PC-9 (cell line): ENCODE results near the gene PLCL2. TPM values are rescaled to one million over a fixed set of nuclear protein-coding genes. Genes with fewer than 3 reads are reported as not detected.

ENCODE experiments used
- BruUV-seq: library from RNA; stranded (reverse); fragments of 400-500 nt; replicated peaks from 2 replicates; lab custom pipeline; 2021; lab: Mats Ljungman, UMichigan
- CTCF ChIA-PET: fragments of 300-600 bp; sonication (Branson Sonifier 250); formaldehyde crosslinking; loops from one replicate; lab custom pipeline; 2022; ENCODE audit warnings: antibody characterized with exemption; lab: Charles Lee
- POLR2A ChIA-PET: fragments of 300-600 bp; sonication (Branson Sonifier 250); formaldehyde crosslinking; loops from one replicate; lab custom pipeline; 2022; ENCODE audit warnings: antibody characterized with exemption; ENCODE audit not compliant: unreplicated experiment; lab: Charles Lee
- DNase-seq, 2 experiments: peaks; one replicate each; pipeline versions ENCODE4 v3.0.0 to v3.0.0-alpha.2; 2015 to 2022; ENCODE audit warnings: mixed read lengths in 1 of 2
- H2AFZ ChIP-seq: fragments of 200-600 bp; sonication (generic); 2 replicates; pipeline ENCODE4 v1.8.1; 2017; ENCODE audit warnings: antibody characterized with exemption
- H3F3A ChIP-seq: fragments of 200-600 bp; sonication (generic); 2 replicates; pipeline ENCODE4 v1.8.1; 2017; ENCODE audit warnings: antibody characterized with exemption, mild to moderate bottlenecking, low read depth; ENCODE audit not compliant: insufficient read depth
- H3K27ac ChIP-seq: fragments of 200-600 bp; sonication (generic); 2 replicates; pipeline ENCODE4 v1.6.1; 2016; ENCODE audit warnings: mixed run types
- H3K27me3 ChIP-seq: fragments of 200-600 bp; sonication (generic); 2 replicates; pipeline ENCODE4 v1.6.1; 2016; ENCODE audit warnings: low read depth, mixed run types; ENCODE audit not compliant: insufficient read depth
- H3K36me3 ChIP-seq: fragments of 200-600 bp; sonication (generic); 2 replicates; pipeline ENCODE4 v1.6.1; 2016; ENCODE audit warnings: low read depth, mixed run types
- H3K4me1 ChIP-seq: fragments of 200-600 bp; sonication (generic); replicated peaks from 2 replicates; pipeline ENCODE4 v1.6.1; 2016; ENCODE audit warnings: mixed run types; ENCODE audit not compliant: insufficient read depth
- H3K4me2 ChIP-seq: fragments of 200-600 bp; sonication (generic); 2 replicates; pipeline ENCODE4 v1.6.1; 2017; ENCODE audit warnings: mixed run types
- H3K4me3 ChIP-seq: fragments of 200-600 bp; sonication (generic); 2 replicates; pipeline ENCODE4 v1.6.1; 2016; ENCODE audit warnings: mixed run types
- H3K79me2 ChIP-seq: fragments of 200-600 bp; sonication (generic); 2 replicates; pipeline ENCODE4 v1.6.1; 2017; ENCODE audit warnings: low read depth, mixed run types
- H3K9me2 ChIP-seq: fragments of 200-600 bp; sonication (generic); 2 replicates; pipeline ENCODE4 v1.8.1; 2017; ENCODE audit warnings: mild to moderate bottlenecking; ENCODE audit not compliant: insufficient read depth
- H3K9me3 ChIP-seq: fragments of 200-600 bp; sonication (generic); 2 replicates; pipeline ENCODE4 v1.8.1; 2016; ENCODE audit warnings: low read depth; ENCODE audit not compliant: insufficient read depth
- H4K20me1 ChIP-seq: fragments of 200-600 bp; sonication (generic); 2 replicates; pipeline ENCODE4 v1.8.1; 2017; ENCODE audit not compliant: insufficient read depth
- EZH2 ChIP-seq: fragments of 200-600 bp; sonication (generic); IDR thresholded peaks from 2 replicates; pipeline ENCODE4 v1.8.0; 2017; ENCODE audit warnings: antibody characterized with exemption, low read depth
- intact Hi-C: fragments of 100-400 bp; cut with micrococcal nuclease; formaldehyde crosslinking; loops from one replicate; pipeline ENCODE4 v1.10.0; 2022; ENCODE audit not compliant: unreplicated experiment
- total RNA-seq: library from RNA; stranded (reverse); gene quantifications from 2 replicates; pipeline ENCODE4 v1.2.3, GENCODE V29; 2021
- TF ChIP-seq, protein P1 (sequence below): fragments of 200-600 bp; sonication (generic); conservative IDR thresholded peaks from 2 replicates; pipeline ENCODE4 v1.6.1; 2017; ENCODE audit warnings: mixed run types, antibody characterized with exemption, mild to moderate bottlenecking, moderate library complexity

The PLCL2 gene
- total RNA-seq, 1 experiment from 2014 or later, result 4.6 TPM

DNA sequence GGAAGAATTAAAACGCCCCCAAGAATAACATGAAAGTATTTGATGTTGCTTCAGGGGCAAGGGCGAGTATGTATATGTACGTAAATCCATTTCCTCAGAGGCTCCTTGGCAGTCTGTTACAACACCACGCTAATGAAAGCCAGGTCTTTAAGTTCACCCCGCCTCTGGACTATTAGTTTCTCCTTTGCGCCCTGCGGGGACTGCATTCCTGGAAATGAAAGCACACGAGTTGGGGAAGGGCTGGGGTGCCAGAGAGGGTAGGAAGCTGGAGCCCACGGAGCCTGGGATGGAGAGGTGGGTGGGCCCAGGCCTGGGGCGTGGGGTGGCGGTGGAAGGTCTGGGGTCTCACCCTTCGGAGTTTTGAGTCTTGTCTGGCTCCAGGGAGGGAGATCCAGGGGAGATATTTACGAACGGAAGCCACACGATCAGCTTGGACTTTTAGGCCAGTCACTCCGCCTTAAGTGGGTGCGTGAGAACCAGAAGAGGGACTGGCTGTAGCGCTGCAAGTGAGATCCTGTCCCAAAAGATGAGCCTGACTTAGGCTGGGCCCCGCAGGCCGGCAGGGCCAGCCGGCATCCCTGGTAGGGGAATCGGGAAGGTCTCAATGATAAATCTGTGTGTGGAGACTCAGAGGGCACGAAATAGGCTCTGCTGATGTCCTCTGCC is 1.6 kb upstream of the PLCL2 start:
- Histone ChIP-seq H3K4me3 (no peak overlapping the region), H3K9me2 (no peaks in the 10 kb centered on the region; the same call in 1 of the 2 replicates), H3K4me2 (no peak overlapping the region), H3K4me1 (peaks cover 25% of the 10 kb centered on the region), H3K9me3 (no peaks in the 10 kb centered on the region; the same call in 1 of the 2 replicates), H2AFZ (no peak overlapping the region), H3K79me2 (peaks cover 26% of the 10 kb centered on the region), H3K27me3 (no peaks in the 10 kb centered on the region), H3K27ac (no peak overlapping the region), H3F3A (peaks cover 5% of the 10 kb centered on the region; the same call in 1 of the 2 replicates), H3K36me3 (no peaks in the 10 kb centered on the region), H4K20me1 (no peaks in the 10 kb centered on the region)
- no TSS peak for BruUV-seq
- POLR2A ChIA-PET, result no interaction called here
- DNase-seq, result no peak
- TF ChIP-seq, protein P1, sequence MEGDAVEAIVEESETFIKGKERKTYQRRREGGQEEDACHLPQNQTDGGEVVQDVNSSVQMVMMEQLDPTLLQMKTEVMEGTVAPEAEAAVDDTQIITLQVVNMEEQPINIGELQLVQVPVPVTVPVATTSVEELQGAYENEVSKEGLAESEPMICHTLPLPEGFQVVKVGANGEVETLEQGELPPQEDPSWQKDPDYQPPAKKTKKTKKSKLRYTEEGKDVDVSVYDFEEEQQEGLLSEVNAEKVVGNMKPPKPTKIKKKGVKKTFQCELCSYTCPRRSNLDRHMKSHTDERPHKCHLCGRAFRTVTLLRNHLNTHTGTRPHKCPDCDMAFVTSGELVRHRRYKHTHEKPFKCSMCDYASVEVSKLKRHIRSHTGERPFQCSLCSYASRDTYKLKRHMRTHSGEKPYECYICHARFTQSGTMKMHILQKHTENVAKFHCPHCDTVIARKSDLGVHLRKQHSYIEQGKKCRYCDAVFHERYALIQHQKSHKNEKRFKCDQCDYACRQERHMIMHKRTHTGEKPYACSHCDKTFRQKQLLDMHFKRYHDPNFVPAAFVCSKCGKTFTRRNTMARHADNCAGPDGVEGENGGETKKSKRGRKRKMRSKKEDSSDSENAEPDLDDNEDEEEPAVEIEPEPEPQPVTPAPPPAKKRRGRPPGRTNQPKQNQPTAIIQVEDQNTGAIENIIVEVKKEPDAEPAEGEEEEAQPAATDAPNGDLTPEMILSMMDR, result no peak
- TF ChIP-seq EZH2, result no peak
- intact Hi-C loops, result no loop called here
- CTCF ChIA-PET, result no interaction called here

DNA sequence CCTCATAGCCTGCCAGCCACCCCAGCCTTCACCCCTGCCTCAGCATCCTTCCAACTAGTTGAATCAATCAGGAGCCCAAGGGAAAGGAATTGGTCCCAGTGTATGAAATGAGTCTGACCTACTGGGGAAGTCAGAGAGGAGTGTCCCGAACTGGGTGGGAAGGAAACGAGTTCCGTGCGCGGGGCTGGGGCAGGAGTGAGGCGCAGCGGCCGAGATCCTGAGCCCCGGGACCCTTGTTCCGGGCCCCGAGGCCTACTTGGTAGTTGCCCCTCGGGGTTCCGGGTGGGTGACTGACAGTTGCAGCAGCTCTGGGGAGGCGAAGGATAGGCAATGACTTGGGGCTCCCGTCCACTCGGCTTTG is 1.1 kb upstream of the PLCL2 start:
- peaks cover 27% of the 10 kb centered on the region for H3K4me1 ChIP-seq
- H4K20me1 ChIP-seq, result no peaks in the 10 kb centered on the region
- H3F3A ChIP-seq, result peaks cover 5% of the 10 kb centered on the region; the same call in 1 of the 2 replicates
- peak overlapping the region; percentile 98; the same call in 1 of the 2 replicates for H3K4me3 ChIP-seq
- no peaks in the 10 kb centered on the region; the same call in 1 of the 2 replicates for H3K9me3 ChIP-seq
- H3K9me2 ChIP-seq, result no peaks in the 10 kb centered on the region; the same call in 1 of the 2 replicates
- peak overlapping the region; percentile 76; the same call in 1 of the 2 replicates for H3K4me2 ChIP-seq
- H2AFZ ChIP-seq, result 0 out of 2 replicates have a peak overlapping the region, but pooled peaks have one; percentile 93
- no peaks in the 10 kb centered on the region for H3K27me3 ChIP-seq
- CTCF ChIA-PET, result no interaction called here
- H3K36me3 ChIP-seq, result no peaks in the 10 kb centered on the region
- TF ChIP-seq, protein P1, result no peak
- no peak for TF ChIP-seq EZH2
- DNase-seq, result no peak
- no peak overlapping the region for H3K27ac ChIP-seq
- peaks cover 31% of the 10 kb centered on the region for H3K79me2 ChIP-seq
- BruUV-seq, result no TSS peak
- POLR2A ChIA-PET, result no interaction called here
- intact Hi-C loops, result loop anchor here (2.0 kb wide), 2 partner anchors 155 to 277 kb away; no protein-coding TSS in a partner anchor

GRCh38 chr3:16884084-16884747 is 539 bp upstream of the PLCL2 start:
- BruUV-seq, result no TSS peak
- H3K9me3 ChIP-seq, result no peaks in the 10 kb centered on the region; the same call in 1 of the 2 replicates
- H3K4me2 ChIP-seq, result peak overlapping the region; percentile 76
- peak overlapping the region; percentile 93 for H2AFZ ChIP-seq
- no peaks in the 10 kb centered on the region for H4K20me1 ChIP-seq
- H3K4me1 ChIP-seq, result peaks cover 27% of the 10 kb centered on the region
- peak overlapping the region; percentile 98 for H3K4me3 ChIP-seq
- peak in 1 of 2 experiments; percentile 19 for DNase-seq
- TF ChIP-seq EZH2, result no peak
- TF ChIP-seq, protein P1, result peak; percentile 57; the same call in 1 of the 2 replicates
- intact Hi-C loops, result loop anchor here (2.0 kb wide), 2 partner anchors 155 to 277 kb away; no protein-coding TSS in a partner anchor
- peaks cover 5% of the 10 kb centered on the region; the same call in 1 of the 2 replicates for H3F3A ChIP-seq
- ChIA-PET POLR2A (no interaction called here), CTCF (no interaction called here)
- no peaks in the 10 kb centered on the region for H3K36me3 ChIP-seq
- no peaks in the 10 kb centered on the region for H3K27me3 ChIP-seq
- H3K79me2 ChIP-seq, result peaks cover 36% of the 10 kb centered on the region
- no peaks in the 10 kb centered on the region; the same call in 1 of the 2 replicates for H3K9me2 ChIP-seq
- no peak overlapping the region for H3K27ac ChIP-seq
